GM10248 (cell line): Measurements from ENCODE around the gene ACLY.

Experiments used
- CTCF ChIA-PET: fragments of 300-600 bp; sonication (Branson Sonifier 250); formaldehyde crosslinking; extraction: SDS; loops from one replicate; lab custom pipeline; 2021; ENCODE audit warnings: antibody characterized with exemption; lab: Yijun Ruan, JAX
- POLR2A ChIA-PET: fragments of 350-650 bp; sonication (Branson Sonifier 250); formaldehyde crosslinking; extraction: SDS; loops from one replicate; lab custom pipeline; 2020; ENCODE audit warnings: antibody characterized with exemption; lab: Yijun Ruan, JAX
- DNase-seq: peaks from one replicate; pipeline ENCODE4 v3.0.0; 2012; ENCODE audit errors: extremely low spot score
- TF ChIP-seq, protein P1 (sequence below): IDR thresholded peaks from 2 replicates; pipeline ENCODE4 v1.5.1; 2012; ENCODE audit warnings: mild to moderate bottlenecking, low read depth; ENCODE audit errors: extremely low read depth, missing control alignments, control extremely low read depth

The ACLY gene

DNA sequence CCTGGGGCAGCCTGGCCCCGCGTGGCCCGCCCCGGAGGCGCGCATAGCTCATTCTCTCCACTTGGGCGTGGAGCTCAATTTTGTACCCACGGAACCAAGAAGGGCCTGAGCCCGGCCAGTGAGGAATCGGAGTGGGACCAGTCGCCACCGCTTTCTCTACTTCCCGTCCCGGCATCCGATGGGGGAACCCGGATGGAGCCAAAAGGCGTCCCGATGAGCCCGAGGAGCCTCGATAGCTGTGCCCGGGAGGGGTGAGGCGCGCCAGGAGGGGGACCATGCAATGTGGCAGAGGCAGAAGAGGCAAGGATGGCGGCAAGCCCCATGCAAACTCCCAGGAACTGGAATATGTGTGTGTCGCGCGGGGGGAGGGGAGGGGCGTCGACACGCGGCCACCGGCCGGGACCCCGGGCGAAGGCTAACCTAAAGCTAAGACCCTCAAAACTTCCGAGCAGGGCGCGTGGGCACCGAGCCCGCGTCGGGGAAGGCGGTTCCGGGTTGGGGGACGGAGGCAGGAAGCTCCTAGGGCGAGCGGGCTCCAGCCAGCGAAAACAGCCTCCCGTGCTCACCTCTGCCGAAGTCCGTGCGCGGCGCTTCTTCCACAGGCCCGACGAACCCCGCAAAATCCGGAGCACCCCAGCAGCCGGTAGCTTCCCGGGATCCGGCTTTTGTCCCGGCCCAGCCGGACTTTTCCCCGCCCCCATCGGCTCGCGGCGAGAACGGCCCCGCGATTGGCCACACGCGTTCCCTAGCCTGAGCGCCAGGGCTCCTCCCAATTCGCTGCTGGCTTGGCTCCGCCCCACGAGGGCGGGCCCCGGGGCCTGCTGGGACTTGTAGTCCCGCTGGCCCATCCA, at the start of gene ACLY:
ACLY (minus strand) TSS at position 638 of the 851 bp plus-strand sequence. CDS start 5,078 bp downstream, outside the sequence.
- CTCF ChIA-PET, result interaction anchor here (1.3 to 2.9 kb wide), 3 partner anchors 8 to 11 kb away, joined by 4 to 13 read pairs (median 5); partner anchors contain the start of gene ODAD4
- DNase-seq, result peak; percentile 100
- TF ChIP-seq, protein P1, sequence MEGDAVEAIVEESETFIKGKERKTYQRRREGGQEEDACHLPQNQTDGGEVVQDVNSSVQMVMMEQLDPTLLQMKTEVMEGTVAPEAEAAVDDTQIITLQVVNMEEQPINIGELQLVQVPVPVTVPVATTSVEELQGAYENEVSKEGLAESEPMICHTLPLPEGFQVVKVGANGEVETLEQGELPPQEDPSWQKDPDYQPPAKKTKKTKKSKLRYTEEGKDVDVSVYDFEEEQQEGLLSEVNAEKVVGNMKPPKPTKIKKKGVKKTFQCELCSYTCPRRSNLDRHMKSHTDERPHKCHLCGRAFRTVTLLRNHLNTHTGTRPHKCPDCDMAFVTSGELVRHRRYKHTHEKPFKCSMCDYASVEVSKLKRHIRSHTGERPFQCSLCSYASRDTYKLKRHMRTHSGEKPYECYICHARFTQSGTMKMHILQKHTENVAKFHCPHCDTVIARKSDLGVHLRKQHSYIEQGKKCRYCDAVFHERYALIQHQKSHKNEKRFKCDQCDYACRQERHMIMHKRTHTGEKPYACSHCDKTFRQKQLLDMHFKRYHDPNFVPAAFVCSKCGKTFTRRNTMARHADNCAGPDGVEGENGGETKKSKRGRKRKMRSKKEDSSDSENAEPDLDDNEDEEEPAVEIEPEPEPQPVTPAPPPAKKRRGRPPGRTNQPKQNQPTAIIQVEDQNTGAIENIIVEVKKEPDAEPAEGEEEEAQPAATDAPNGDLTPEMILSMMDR, result no peak
- POLR2A ChIA-PET, result interaction anchor here (0.5 to 1.7 kb wide), 3 partner anchors 12 to 76 kb away, joined by 3 to 9 read pairs (median 4); partner anchors contain the start of gene ODAD4

DNA sequence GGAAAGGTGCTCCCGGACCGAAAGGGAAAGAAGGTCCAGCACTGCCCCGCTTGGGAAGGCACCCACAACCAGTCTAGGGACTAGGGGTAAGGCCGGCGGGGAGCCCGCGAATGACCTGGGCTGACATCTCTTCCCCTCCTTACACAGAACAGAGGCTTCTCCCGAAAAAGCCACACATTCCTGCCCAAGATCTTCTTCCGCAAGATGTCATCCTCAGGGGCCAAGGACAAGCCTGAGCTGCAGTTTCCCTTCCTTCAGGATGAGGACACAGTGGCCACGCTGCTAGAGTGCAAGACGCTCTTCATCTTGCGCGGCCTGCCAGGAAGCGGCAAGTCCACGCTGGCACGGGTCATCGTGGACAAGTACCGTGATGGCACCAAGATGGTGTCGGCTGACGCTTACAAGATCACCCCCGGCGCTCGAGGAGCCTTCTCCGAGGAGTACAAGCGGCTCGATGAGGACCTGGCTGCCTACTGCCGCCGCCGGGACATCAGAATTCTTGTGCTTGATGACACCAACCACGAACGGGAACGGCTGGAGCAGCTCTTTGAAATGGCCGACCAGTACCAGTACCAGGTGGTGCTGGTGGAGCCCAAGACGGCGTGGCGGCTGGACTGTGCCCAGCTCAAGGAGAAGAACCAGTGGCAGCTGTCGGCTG, 49.3 kb upstream of the ACLY start:
- POLR2A ChIA-PET, result interaction anchor here (0.9 to 1.2 kb wide), 2 partner anchors 28 to 39 kb away, joined by 3 read pairs; no protein-coding TSS in a partner anchor
- TF ChIP-seq, protein P1, result no peak
- CTCF ChIA-PET, result interaction anchor here (6.3 to 12.1 kb wide), 2 partner anchors 51 to 148 kb away, joined by 43 to 172 read pairs; partner anchors contain the start of genes DHX58, DNAJC7, KAT2A and NKIRAS2
- no peak for DNase-seq

DNA sequence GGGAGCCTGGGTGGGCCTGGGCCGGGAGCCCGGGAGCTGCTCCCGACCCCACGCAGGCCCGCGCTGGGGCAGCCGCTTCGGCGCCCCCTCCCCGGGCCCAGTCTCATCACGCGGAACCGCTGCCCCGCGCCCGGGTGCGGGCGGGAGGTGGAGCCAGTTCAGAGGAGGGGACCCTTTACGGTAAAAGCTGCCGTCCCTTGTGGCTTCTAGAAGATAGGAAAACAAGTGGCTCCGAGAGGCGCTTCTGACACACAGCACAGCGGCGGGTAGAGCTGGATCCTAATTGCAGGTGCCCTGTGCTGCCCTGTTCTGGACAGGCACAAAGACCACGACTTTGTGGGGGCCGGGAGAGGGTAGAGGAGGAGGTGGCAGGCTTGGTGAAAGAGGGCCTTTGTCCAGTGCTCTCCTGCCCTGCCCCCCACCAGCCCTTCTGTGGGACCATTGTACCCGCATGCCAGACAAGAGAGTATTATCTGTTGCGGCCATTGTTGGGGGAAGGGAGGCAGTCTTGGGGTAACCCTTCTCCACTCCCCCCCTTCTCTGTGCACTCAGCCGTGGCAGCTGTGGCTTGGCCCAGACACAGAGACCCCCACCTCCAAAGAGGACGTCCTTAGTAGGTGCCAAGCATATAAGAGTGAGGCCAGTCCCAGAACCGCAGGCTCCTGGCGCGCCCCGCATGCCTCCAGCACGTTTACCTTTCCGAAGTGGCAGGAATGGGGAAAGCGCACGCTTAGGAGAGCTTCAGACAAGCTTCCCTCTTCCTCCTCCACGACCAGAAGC, 48.6 kb upstream of the ACLY start:
- ChIA-PET POLR2A (interaction anchor here (0.8 to 1.8 kb wide), 5 partner anchors 8 to 169 kb away, joined by 3 to 9 read pairs (median 3); partner anchors contain the start of gene DHX58), CTCF (interaction anchor here (0.7 to 12.1 kb wide), 6 partner anchors 10 to 435 kb away, joined by 3 to 172 read pairs (median 16); partner anchors contain the start of genes DHX58, DNAJC7, KAT2A and NKIRAS2)
- TF ChIP-seq, protein P1, result no peak
- peak; percentile 39 for DNase-seq

DNA sequence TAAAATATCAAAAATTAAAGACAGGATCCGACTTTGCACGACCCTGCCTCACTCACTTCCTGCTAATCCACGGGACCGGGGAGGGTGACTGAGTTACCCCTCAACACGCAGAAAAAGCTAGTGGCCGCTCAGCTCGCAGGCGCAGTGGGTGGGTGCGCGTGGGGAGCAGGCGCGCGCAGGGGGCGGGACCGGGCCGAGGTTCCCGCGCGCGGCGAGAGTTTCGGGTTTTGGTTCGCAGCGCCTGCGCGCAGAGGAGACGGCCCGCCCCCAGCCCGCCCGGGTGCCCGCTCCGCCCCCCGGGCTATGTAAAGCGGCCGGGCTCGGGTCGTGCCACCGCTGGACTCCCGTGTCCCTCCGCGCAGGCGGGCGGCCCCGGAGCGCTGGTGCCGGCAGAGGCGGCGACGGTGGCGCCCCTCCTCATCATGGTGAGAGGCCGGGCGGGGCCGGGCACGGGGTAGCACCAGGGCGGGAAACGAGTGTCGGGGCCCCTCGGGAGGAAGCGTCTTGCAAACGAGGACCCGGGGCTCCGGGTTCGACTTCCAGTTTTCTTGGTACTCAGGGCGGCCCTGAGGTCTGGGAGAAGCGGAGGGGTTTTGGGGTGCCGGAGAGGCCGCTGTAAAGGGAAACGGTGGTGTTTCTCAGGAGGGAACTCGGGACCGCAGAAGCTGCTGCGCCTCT, 47.9 kb upstream of the ACLY start, which contains the start of gene CNP:
CNP (plus strand) TSS at position 333 of the 678 bp plus-strand sequence; CDS start at position 423, 90 bp downstream.
- ChIA-PET POLR2A (interaction anchor here (0.6 to 1.8 kb wide), 16 partner anchors 9 to 1727 kb away, joined by 3 to 14 read pairs (median 3); partner anchors contain the start of genes DHX58, DNAJC7 and ODAD4), CTCF (interaction anchor here (0.7 to 12.1 kb wide), 10 partner anchors 11 to 436 kb away, joined by 3 to 172 read pairs (median 4); partner anchors contain the start of genes DHX58, DNAJC7, KAT2A and NKIRAS2)
- TF ChIP-seq, protein P1, result no peak
- peak; percentile 97 for DNase-seq

DNA sequence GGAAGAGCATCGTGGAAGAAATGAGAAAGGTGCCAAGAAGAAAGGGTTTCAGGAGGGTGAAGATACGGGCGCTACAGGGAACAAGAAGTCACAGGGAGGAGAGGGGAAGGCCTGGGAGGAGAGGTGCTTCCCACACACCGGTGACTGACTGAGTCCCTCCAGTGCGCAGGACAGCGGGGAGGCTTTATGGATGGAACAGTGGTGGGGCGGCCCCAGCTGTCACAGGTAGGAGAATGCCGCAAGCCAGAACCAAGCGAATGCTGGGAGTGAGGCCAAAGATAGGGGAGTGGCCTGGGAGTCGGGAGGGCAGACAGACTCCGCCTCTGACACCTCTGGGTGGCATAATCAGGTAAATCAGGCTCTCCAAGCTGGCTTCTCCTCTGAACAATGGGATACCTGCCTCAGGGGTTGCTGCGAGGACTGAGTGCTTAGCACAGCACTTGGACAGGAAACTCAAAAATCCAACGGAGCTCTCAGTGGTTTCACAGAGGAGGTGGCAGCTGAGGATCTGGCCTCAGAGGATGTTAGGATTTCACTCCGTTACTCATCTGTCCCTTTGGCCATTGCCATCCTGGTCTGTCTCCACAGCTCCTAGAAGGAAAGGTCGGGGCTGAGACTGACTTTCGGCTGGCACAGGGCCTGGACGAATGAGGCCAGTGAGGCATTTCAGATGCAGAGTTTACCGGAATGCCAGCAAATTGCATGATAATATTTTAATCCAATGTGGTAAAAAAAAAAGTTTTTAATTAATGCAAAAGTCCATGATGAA, 47.1 kb upstream of the ACLY start:
- POLR2A ChIA-PET, result interaction anchor here (0.6 to 1.8 kb wide), 14 partner anchors 10 to 1726 kb away, joined by 3 to 14 read pairs (median 3); partner anchors contain the start of genes DHX58, DNAJC7 and ODAD4
- peak; percentile 77 for DNase-seq
- TF ChIP-seq, protein P1, result no peak

More for the DNA sequence above, 47.1 kb upstream of the ACLY start:
- CTCF ChIA-PET, result interaction anchor here (0.9 to 12.1 kb wide), 10 partner anchors 9 to 150 kb away, joined by 3 to 172 read pairs (median 4); partner anchors contain the start of genes DHX58, DNAJC7, KAT2A and NKIRAS2
